ENCODE results near the gene RASEF. TPM values are rescaled to one million over a fixed set of nuclear protein-coding genes. Genes with fewer than 3 reads are reported as not detected.

Gene RASEF
- total RNA-seq, 2 donors from 2014 or later, result 6.6 TPM; not detected in 1

DNA sequence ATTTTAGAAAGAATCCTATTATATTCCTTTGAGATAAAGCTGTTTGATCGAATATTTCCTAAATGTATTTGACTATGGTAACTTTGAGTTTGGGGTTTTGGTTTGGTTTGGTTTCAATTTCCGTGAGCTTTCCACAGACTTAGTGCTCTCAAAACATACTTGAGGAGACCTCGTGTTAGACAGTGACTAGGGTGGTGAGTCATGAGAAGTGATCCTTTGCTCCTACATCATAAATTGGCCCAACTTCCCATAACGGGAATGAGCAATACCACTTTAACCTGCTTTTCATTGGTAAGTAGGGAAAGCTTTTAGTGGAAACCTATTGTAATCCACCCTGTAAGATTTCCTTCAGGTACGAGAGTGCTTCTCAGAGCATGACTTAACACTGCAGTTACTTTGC lies 3.8 kb upstream of the RASEF start:
- TF ChIP-seq CTCF (IDR thresholded peaks at IDR 0.05), result no peak
- ATAC-seq (ENCODE audit: insufficient number of reproducible peaks, low FRiP score, low read depth), result no peak
- no peaks in the 10 kb centered on the region for H3K36me3 ChIP-seq

DNA sequence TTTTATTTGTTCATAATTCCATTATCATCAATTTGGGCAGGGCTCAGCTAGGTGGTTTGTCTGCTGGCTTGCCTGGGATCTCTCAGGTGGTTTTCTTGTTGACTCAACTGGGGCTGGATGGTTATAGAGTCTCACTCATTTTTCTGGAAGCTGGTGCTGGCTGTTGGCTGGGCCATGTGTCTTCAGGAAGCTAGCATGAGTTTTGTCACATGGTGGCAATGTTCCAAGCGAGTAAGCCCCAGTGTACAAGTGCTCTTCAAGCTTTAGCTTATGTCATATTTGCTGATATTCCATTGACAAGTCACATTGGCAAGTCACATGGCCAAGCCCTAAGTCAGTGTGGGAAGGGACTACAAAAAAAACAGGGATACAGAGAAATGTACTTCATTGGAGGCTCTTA lies 2.3 kb upstream of the RASEF start:
- H3K4me1 ChIP-seq (ENCODE audit: control insufficient read depth in 1 of 2, low read depth in 2 of 2), result peaks cover 0 to 16% of the 10 kb centered on the region in 2 donors
- H3K27me3 ChIP-seq (replicated peaks; ENCODE audit: insufficient read depth), result no peaks in the 10 kb centered on the region
- DNase-seq (ENCODE audit: low spot score) (no peak), ATAC-seq (ENCODE audit: insufficient number of reproducible peaks, low FRiP score, low read depth) (no peak)
- no peaks in the 10 kb centered on the region for H3K36me3 ChIP-seq
- H3K27ac ChIP-seq, result no peak overlapping the region
- TF ChIP-seq CTCF (IDR thresholded peaks at IDR 0.05), result no peak
- no peak overlapping the region for H3K4me3 ChIP-seq
- H3K9me3 ChIP-seq, result no peaks in the 10 kb centered on the region

More for the DNA sequence above, 3.8 kb upstream of the RASEF start:
- no peaks in the 10 kb centered on the region for H3K27me3 ChIP-seq (replicated peaks; ENCODE audit: insufficient read depth)
- H3K9me3 ChIP-seq, result no peaks in the 10 kb centered on the region
- no peak for DNase-seq (ENCODE audit: low spot score)
- peaks cover 0 to 16% of the 10 kb centered on the region in 2 donors for H3K4me1 ChIP-seq (ENCODE audit: control insufficient read depth in 1 of 2, low read depth in 2 of 2)
- no peak overlapping the region for H3K4me3 ChIP-seq
- no peak overlapping the region for H3K27ac ChIP-seq

DNA sequence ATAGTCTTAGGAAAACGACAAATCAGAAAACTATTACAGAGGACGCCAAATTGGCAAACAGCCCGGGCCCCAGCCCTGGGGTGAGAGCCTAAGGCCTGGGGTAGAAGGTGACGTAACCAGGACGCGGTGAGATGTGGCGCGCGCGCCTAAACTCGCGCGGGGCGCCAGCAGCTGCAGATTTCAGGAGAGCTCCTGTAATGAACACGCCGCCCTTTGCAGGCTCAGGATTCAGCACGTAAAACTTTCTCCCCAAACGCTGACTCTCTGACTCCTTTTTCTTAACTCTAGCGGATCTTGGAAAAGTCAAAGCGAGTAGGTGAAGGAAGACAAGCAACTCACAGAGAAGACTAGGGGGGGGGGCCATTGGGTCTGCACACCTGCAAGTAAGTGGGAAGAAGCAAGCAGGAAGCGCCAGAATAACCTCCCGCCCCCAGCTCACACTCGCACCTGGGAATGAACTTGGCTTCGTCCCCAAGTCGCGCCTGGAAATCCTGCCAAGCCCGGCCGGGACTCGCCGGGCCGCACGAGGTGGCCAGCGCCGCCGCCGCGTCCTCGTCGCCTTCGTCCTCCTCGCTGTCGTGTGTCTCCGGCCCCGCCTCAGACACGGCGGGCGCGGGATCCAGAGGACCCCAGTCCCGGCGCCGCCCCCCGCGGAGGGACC lies 822 bp downstream of the RASEF start:
- Histone ChIP-seq H3K4me3 (peak overlapping the region; percentile 59), H3K4me1 (ENCODE audit: control insufficient read depth in 1 of 2, low read depth in 2 of 2) (peaks cover 0 to 16% of the 10 kb centered on the region in 2 donors), H3K9me3 (no peaks in the 10 kb centered on the region), H3K36me3 (no peaks in the 10 kb centered on the region), H3K27me3 (replicated peaks; ENCODE audit: insufficient read depth) (no peaks in the 10 kb centered on the region), H3K27ac (no peak overlapping the region)
- DNase-seq (ENCODE audit: low spot score), result no peak
- no peak for ATAC-seq (ENCODE audit: insufficient number of reproducible peaks, low FRiP score, low read depth)
- TF ChIP-seq CTCF (IDR thresholded peaks at IDR 0.05), result no peak

DNA sequence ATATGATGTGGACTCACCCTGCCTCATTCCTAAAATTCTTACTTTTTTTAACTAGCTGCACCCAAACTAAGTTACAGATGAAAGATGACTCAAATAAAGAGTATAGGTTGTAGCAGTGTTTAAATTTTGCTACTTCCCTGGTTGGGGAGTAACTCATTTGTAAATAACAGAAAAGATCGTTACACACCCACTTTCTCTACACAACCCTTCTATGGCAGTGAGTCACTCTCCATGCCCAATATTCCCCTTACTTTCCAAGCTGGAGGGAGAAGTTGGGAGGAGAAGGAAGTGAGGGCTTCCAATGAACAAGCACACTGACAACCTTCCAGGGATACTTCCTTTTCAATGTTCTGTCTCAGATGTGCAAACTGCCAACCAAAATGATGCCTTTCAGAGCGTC lies 1.9 kb downstream of the RASEF start:
- no peak for TF ChIP-seq CTCF (IDR thresholded peaks at IDR 0.05)
- ATAC-seq (ENCODE audit: insufficient number of reproducible peaks, low FRiP score, low read depth), result no peak
- H3K4me3 ChIP-seq, result no peak overlapping the region
- H3K27ac ChIP-seq, result no peak overlapping the region
- H3K9me3 ChIP-seq, result no peaks in the 10 kb centered on the region
- H3K4me1 ChIP-seq (ENCODE audit: control insufficient read depth in 1 of 2, low read depth in 2 of 2), result peaks cover 0 to 16% of the 10 kb centered on the region in 2 donors
- DNase-seq (ENCODE audit: low spot score), result no peak
- H3K27me3 ChIP-seq (replicated peaks; ENCODE audit: insufficient read depth), result no peaks in the 10 kb centered on the region
- no peaks in the 10 kb centered on the region for H3K36me3 ChIP-seq

DNA sequence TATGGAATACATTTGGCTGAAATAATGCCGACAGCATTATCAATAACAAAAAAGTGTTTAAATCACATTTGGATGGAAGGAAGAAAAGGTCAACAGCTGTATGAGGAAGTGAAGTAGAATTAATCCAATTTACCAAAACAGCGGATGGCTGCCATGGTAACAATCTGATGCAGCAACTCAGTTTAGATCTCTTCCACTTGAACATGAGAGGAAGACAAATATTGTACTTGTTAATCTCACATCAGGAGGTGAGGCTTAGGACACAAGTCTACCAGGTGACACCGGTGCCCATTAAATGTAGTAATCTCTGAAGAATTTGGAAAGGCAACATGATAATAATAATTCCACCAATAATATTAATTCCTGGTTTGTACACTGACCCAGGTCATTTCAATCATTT lies 2.4 kb downstream of the RASEF start:
- DNase-seq (ENCODE audit: low spot score) (no peak), ATAC-seq (ENCODE audit: insufficient number of reproducible peaks, low FRiP score, low read depth) (no peak)
- no peaks in the 10 kb centered on the region for H3K36me3 ChIP-seq
- H3K4me3 ChIP-seq, result no peak overlapping the region
- TF ChIP-seq CTCF (IDR thresholded peaks at IDR 0.05), result no peak
- no peaks in the 10 kb centered on the region for H3K27me3 ChIP-seq (replicated peaks; ENCODE audit: insufficient read depth)
- H3K4me1 ChIP-seq (ENCODE audit: control insufficient read depth in 1 of 2, low read depth in 2 of 2), result peaks cover 0 to 16% of the 10 kb centered on the region in 2 donors
- no peaks in the 10 kb centered on the region for H3K9me3 ChIP-seq
- H3K27ac ChIP-seq, result no peak overlapping the region
